GM19035 (cell line): ENCODE results near the gene SYNJ1.
"Not testable (repeated sequence)": the region's sequence is repeated elsewhere in the genome, so short reads cannot be mapped to it uniquely, and the experiment has no call there.

Source experiments
- ATAC-seq: cut with Tn5 transposase; IDR thresholded peaks from one replicate; pipeline ENCODE4 v1.9.1; 2021; ENCODE audit not compliant: unreplicated experiment

SYNJ1 gene

GRCh38 chr21:32698971-32699693, 28.7 kb downstream of the SYNJ1 start:
- no peak for ATAC-seq

- ATAC-seq: no peak
Measured at GRCh38 chr21:32698286-32698685, 29.5 kb downstream of the SYNJ1 start.

- ATAC-seq: not testable (repeated sequence)
Measured at GRCh38 chr21:32695482-32695881, 32.3 kb downstream of the SYNJ1 start.

GRCh38 chr21:32693581-32693980, 34.2 kb downstream of the SYNJ1 start:
- no peak for ATAC-seq

- no peak for ATAC-seq
Measured at GRCh38 chr21:32690085-32690484, 37.7 kb downstream of the SYNJ1 start.

- ATAC-seq: no peak
Measured at GRCh38 chr21:32687643-32688345, 40.0 kb downstream of the SYNJ1 start.

GRCh38 chr21:32682696-32683474, 44.9 kb downstream of the SYNJ1 start:
- no peak for ATAC-seq

- no peak for ATAC-seq
Measured at GRCh38 chr21:32674731-32675130, 53.1 kb downstream of the SYNJ1 start.

GRCh38 chr21:32674038-32674437, 53.8 kb downstream of the SYNJ1 start:
- no peak for ATAC-seq

GRCh38 chr21:32666258-32666657, 61.6 kb downstream of the SYNJ1 start:
- ATAC-seq: no peak

- ATAC-seq: not testable (repeated sequence)
Measured at GRCh38 chr21:32664095-32664494, 63.7 kb downstream of the SYNJ1 start.

GRCh38 chr21:32661981-32662380, 65.8 kb downstream of the SYNJ1 start:
- ATAC-seq: not testable (repeated sequence)

- ATAC-seq: not testable (repeated sequence)
Measured at GRCh38 chr21:32661026-32661782, 66.6 kb downstream of the SYNJ1 start.

- no peak for ATAC-seq
Measured at GRCh38 chr21:32658524-32658923, 69.3 kb downstream of the SYNJ1 start.

GRCh38 chr21:32653326-32653901, 74.4 kb downstream of the SYNJ1 start:
- no peak for ATAC-seq

- no peak for ATAC-seq
Measured at GRCh38 chr21:32648165-32648564, 79.6 kb downstream of the SYNJ1 start.

GRCh38 chr21:32645261-32646182, 82.3 kb downstream of the SYNJ1 start:
- ATAC-seq: no peak

GRCh38 chr21:32641710-32642698, 85.8 kb downstream of the SYNJ1 start:
- no peak for ATAC-seq
